ENCODE data around the gene USP22.

Gene USP22

GRCh38 chr17:21018894-21019293, 23.9 kb downstream of the USP22 start:
- no peak for DNase-seq

GRCh38 chr17:21017861-21018260, 24.9 kb downstream of the USP22 start:
- DNase-seq = no peak

- DNase-seq = no peak
Measured at GRCh38 chr17:21017256-21017655, 25.6 kb downstream of the USP22 start.

- DNase-seq = no peak
Measured at GRCh38 chr17:21016826-21017225, 26.0 kb downstream of the USP22 start.

- DNase-seq = no peak
Measured at GRCh38 chr17:21015564-21015963, 27.2 kb downstream of the USP22 start.

- no peak for DNase-seq
Measured at GRCh38 chr17:21014498-21014897, 28.3 kb downstream of the USP22 start.

- DNase-seq = no peak
Measured at GRCh38 chr17:21013983-21014382, 28.8 kb downstream of the USP22 start.

- no peak for DNase-seq
Measured at GRCh38 chr17:21012736-21013135, 30.1 kb downstream of the USP22 start.

- DNase-seq = no peak
Measured at GRCh38 chr17:21010705-21011596, 31.9 kb downstream of the USP22 start.

GRCh38 chr17:21008992-21009671, 33.7 kb downstream of the USP22 start:
- DNase-seq = no peak

GRCh38 chr17:21008160-21008915, 34.5 kb downstream of the USP22 start:
- DNase-seq = no peak

GRCh38 chr17:21007646-21008045, 35.2 kb downstream of the USP22 start:
- no peak for DNase-seq

- no peak for DNase-seq
Measured at GRCh38 chr17:21005803-21006202, 37.0 kb downstream of the USP22 start.

GRCh38 chr17:21005367-21005766, 37.4 kb downstream of the USP22 start:
- DNase-seq = no peak

- DNase-seq = no peak
Measured at GRCh38 chr17:21004016-21004930, 38.5 kb downstream of the USP22 start.

GRCh38 chr17:21003007-21003621, 39.7 kb downstream of the USP22 start:
- no peak for DNase-seq

- DNase-seq = no peak
Measured at GRCh38 chr17:21002309-21003006, 40.4 kb downstream of the USP22 start.

- no peak for DNase-seq
Measured at GRCh38 chr17:21001813-21002221, 41.0 kb downstream of the USP22 start.

- DNase-seq = no peak
Measured at GRCh38 chr17:21001111-21001812, 41.5 kb downstream of the USP22 start.

GRCh38 chr17:20999841-21000532, 42.8 kb downstream of the USP22 start:
- DNase-seq = no peak

All from MV-4-11 (cell line).